ENCODE results near the gene PDZD2. TPM values are rescaled to one million over a fixed set of nuclear protein-coding genes. Genes with fewer than 3 reads are reported as not detected.

PDZD2 gene
- total RNA-seq, 1 donor from 2014 or later: 6.7 TPM

DNA sequence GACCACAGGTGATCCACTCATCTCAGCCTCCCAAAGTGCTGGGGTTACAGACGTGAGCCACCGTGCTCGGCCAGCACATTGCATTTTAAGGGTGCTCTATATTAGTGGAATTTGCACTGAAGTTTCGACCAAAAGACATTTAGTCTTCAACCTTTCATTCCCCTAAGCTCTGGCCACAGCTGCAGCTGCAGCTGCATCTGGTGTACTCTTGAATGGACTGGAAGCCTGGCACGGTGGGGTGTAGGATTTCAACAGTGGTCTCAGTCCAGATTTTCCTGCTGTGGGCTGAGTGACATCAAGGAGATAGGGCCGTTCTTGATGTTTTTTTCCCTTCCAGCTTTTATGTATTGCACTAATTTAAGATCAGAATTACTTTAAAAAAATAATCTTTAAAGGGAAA is 255.2 kb downstream of the PDZD2 start:
- Histone ChIP-seq H3K4me3 (ENCODE audit: low read depth, low read length) (no peak overlapping the region), H3K27me3 (ENCODE audit: control insufficient read depth, insufficient read depth, low read length) (no peaks in the 10 kb centered on the region), H3K36me3 (ENCODE audit: control insufficient read depth, insufficient read depth, low read length) (no peaks in the 10 kb centered on the region)
- no peak for DNase-seq (ENCODE audit: low read depth)
- TF ChIP-seq, protein P1, sequence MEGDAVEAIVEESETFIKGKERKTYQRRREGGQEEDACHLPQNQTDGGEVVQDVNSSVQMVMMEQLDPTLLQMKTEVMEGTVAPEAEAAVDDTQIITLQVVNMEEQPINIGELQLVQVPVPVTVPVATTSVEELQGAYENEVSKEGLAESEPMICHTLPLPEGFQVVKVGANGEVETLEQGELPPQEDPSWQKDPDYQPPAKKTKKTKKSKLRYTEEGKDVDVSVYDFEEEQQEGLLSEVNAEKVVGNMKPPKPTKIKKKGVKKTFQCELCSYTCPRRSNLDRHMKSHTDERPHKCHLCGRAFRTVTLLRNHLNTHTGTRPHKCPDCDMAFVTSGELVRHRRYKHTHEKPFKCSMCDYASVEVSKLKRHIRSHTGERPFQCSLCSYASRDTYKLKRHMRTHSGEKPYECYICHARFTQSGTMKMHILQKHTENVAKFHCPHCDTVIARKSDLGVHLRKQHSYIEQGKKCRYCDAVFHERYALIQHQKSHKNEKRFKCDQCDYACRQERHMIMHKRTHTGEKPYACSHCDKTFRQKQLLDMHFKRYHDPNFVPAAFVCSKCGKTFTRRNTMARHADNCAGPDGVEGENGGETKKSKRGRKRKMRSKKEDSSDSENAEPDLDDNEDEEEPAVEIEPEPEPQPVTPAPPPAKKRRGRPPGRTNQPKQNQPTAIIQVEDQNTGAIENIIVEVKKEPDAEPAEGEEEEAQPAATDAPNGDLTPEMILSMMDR (IDR thresholded peaks at IDR 0.05; ENCODE audit: insufficient read depth, low read length, poor library complexity, severe bottlenecking): no peak

DNA sequence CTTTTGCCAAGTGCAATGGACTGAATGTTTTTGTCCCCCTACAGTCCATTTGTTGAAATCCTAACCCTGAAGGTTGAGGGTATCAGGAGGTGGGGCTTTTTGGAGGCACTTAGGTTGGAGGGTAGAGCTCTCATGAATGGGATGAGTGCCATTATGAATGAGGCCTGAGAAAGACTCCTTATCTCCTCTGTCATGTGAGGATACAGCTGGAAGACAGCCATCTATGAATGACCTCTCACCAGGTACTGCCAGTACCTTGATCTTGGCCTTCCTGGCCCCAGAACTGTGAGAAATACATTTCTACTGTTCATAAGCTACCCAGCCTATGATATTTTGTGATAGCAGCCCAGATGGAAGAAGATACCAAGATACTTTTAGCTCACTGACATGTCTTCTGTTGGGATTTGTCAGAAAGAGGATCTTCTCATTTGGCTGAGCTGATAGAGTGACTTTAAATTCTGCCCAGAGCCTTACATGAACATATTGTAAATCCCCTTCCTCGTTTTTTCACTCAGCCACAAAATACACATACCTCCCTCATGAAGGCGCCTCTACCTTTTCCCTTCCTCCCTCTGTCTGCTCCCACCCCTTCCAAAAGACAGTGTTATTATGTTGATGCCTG is 256.4 kb downstream of the PDZD2 start:
- TF ChIP-seq, protein P1 (IDR thresholded peaks at IDR 0.05; ENCODE audit: insufficient read depth, low read length, poor library complexity, severe bottlenecking): no peak
- no peak for DNase-seq (ENCODE audit: low read depth)
- no peak overlapping the region for H3K4me3 ChIP-seq (ENCODE audit: low read depth, low read length)
- H3K36me3 ChIP-seq (ENCODE audit: control insufficient read depth, insufficient read depth, low read length): no peaks in the 10 kb centered on the region
- H3K27me3 ChIP-seq (ENCODE audit: control insufficient read depth, insufficient read depth, low read length): no peaks in the 10 kb centered on the region

DNA sequence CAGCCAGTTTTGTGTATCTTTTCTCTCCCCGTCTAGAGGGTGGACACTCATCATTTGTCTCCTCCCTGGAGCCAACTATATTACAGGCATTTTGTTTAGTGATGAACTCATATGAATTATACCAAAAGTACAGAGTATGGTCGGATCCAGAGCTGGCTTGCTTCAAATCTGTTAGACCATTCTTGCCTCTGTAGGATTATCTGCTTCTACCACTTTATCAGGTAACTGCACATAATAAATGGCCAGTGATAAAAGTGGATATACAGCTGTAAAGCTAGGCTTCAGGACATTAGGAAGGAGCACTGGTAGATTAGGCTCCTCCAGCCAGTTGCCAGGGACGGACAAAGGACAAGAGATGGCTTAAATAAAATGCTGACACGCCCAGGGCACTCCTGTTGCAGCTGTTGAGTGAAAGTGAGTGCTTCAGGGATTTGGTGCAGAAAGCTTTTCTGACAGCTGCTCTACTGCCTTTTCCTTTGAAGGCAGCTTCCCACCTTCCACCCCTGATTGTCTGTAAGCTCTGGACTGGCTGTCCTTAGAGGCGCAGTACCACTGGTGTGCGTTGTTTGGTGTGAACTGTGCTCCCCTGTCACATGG is 259.2 kb downstream of the PDZD2 start:
- H3K36me3 ChIP-seq (ENCODE audit: control insufficient read depth, insufficient read depth, low read length): no peaks in the 10 kb centered on the region
- no peak for DNase-seq (ENCODE audit: low read depth)
- H3K27me3 ChIP-seq (ENCODE audit: control insufficient read depth, insufficient read depth, low read length): no peaks in the 10 kb centered on the region
- TF ChIP-seq, protein P1 (IDR thresholded peaks at IDR 0.05; ENCODE audit: insufficient read depth, low read length, poor library complexity, severe bottlenecking): no peak
- no peak overlapping the region for H3K4me3 ChIP-seq (ENCODE audit: low read depth, low read length)

DNA sequence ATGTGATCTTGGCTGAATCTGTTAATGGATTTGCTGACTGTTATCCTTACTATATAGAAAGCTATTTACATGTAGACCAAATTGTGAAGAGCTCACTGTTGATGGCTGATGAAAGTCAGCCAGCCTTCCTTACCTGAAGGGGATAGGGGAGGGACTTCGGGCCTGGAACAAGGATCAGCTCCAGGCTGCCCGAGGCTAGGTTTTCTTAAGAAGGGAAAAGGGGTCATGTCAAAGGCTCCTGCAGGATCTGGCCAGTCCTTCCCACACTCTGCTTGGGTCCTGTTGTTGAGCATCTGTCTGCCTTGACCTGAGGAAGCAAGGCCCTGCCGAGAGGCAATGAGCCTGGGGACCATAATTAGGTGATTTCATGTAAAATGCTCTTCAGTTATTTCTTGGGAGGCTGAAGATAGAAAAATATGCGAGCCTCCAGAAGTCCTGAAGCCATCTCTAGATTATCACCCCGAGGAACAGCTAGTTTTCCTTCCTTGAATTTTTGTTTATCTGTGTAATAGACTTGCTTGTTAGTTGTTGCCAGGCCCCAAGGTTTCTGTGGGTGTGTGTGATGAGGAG is 261.4 kb downstream of the PDZD2 start:
- no peaks in the 10 kb centered on the region for H3K27me3 ChIP-seq (ENCODE audit: control insufficient read depth, insufficient read depth, low read length)
- DNase-seq (ENCODE audit: low read depth): no peak
- no peak overlapping the region for H3K4me3 ChIP-seq (ENCODE audit: low read depth, low read length)
- TF ChIP-seq, protein P1 (IDR thresholded peaks at IDR 0.05; ENCODE audit: insufficient read depth, low read length, poor library complexity, severe bottlenecking): no peak
- H3K36me3 ChIP-seq (ENCODE audit: control insufficient read depth, insufficient read depth, low read length): no peaks in the 10 kb centered on the region

DNA sequence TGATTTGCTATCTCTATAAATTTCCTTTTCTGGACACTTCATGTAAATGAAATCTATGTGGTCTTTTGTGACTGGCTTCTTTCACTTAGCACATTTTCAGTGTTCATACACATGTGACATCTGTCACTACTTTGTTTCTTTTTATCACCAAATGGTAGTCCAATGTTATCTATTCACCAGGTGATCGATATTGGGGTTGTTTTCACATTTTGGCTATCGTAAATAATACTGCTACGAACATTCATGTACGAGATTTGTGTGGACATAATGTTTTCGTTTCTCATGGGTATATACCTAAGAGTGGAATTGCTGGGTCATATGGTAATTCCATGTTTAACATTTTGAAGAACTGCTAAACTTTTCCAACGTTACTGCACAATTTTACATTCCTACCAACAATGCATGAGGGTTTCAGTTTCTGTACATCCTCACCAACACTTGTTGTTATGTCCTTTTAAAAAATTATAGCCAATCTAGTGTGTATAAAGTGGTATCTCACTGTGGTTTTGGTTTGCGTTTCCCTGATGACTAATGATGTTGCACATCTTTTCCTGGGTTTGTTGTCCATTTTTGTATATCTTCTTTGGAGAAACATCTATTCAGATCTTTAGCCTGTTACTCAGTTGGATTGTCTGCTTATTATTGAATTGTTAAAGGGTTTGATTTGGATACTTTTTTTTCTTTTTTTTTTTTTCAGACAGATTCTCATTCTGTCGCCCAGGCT is 263.0 kb downstream of the PDZD2 start:
- TF ChIP-seq, protein P1 (IDR thresholded peaks at IDR 0.05; ENCODE audit: insufficient read depth, low read length, poor library complexity, severe bottlenecking): no peak
- Histone ChIP-seq H3K4me3 (ENCODE audit: low read depth, low read length) (no peak overlapping the region), H3K36me3 (ENCODE audit: control insufficient read depth, insufficient read depth, low read length) (no peaks in the 10 kb centered on the region), H3K27me3 (ENCODE audit: control insufficient read depth, insufficient read depth, low read length) (no peaks in the 10 kb centered on the region)
- DNase-seq (ENCODE audit: low read depth): no peak

Measured in kidney epithelial cell (primary cell).